Pons (tissue), 1 donor: ENCODE results near the gene TRIM4.

Experiments used
- DNase-seq: peaks from one replicate; pipeline ENCODE4 v3.0.0-alpha.2; 2016; ENCODE audit warnings: low spot score

Gene TRIM4

GRCh38 chr7:99843808-99844207, 75.5 kb downstream of the TRIM4 start:
- DNase-seq = no peak

- no peak for DNase-seq
Measured at GRCh38 chr7:99842926-99843325, 76.4 kb downstream of the TRIM4 start.
